ENCODE data around the gene PLEKHG4B.
A peak's percentile ranks its signal among the peaks of the same experiment; 100 is the strongest.
"Not testable (repeated sequence)": the region's sequence is repeated elsewhere in the genome, so short reads cannot be mapped to it uniquely, and the experiment has no call there.

PLEKHG4B gene

GRCh38 chr5:217494-218456, 125.8 kb downstream of the PLEKHG4B start, which contains the start of the genes CCDC127 and SDHA:
Gene CCDC127, minus strand, starts transcription at chr5:218153. Its CDS starts 1,304 bp downstream, at chr5:216849.
Gene SDHA, plus strand, starts transcription at chr5:218320. Its CDS starts 36 bp downstream, at chr5:218356.
- peaks cover 17% of the 10 kb centered on the region for H3K4me1 ChIP-seq (ENCODE audit: control insufficient read depth, insufficient read depth, low read length)
- peak within 1 kb of the TSS; percentile 97 for H3K9ac ChIP-seq (ENCODE audit: low read length)
- DNase-seq (ENCODE audit: low read depth), result peak; percentile 98
- H3K36me3 ChIP-seq (ENCODE audit: control insufficient read depth, insufficient read depth, low read length, severe bottlenecking); H3K27me3 ChIP-seq (replicated peaks; ENCODE audit: control insufficient read depth, insufficient read depth, low read length); H3K9me3 ChIP-seq (ENCODE audit: control insufficient read depth, low read length): not testable (repeated sequence)
- peak within 1 kb of the TSS; percentile 85 for H3K4me3 ChIP-seq (ENCODE audit: low read length)

- Histone ChIP-seq H3K36me3 (ENCODE audit: control insufficient read depth, insufficient read depth, low read length, severe bottlenecking) (peaks cover 7% of the 10 kb centered on the region), H3K9me3 (ENCODE audit: control insufficient read depth, low read length) (no peaks in the 10 kb centered on the region), H3K4me3 (ENCODE audit: low read length) (peak overlapping the region; percentile 85), H3K4me1 (ENCODE audit: control insufficient read depth, insufficient read depth, low read length) (peaks cover 26% of the 10 kb centered on the region), H3K27me3 (replicated peaks; ENCODE audit: control insufficient read depth, insufficient read depth, low read length) (no peaks in the 10 kb centered on the region), H3K9ac (ENCODE audit: low read length) (peak overlapping the region; percentile 97)
- peak; percentile 67 for DNase-seq (ENCODE audit: low read depth)
Observed at GRCh38 chr5:218457-219291, 126.7 kb downstream of the PLEKHG4B start.

GRCh38 chr5:219460-219863, 127.5 kb downstream of the PLEKHG4B start:
- peak overlapping the region; percentile 85 for H3K4me3 ChIP-seq (ENCODE audit: low read length)
- peak; percentile 60 for DNase-seq (ENCODE audit: low read depth)
- no peaks in the 10 kb centered on the region for H3K27me3 ChIP-seq (replicated peaks; ENCODE audit: control insufficient read depth, insufficient read depth, low read length)
- peaks cover 28% of the 10 kb centered on the region for H3K4me1 ChIP-seq (ENCODE audit: control insufficient read depth, insufficient read depth, low read length)
- peaks cover 8% of the 10 kb centered on the region for H3K36me3 ChIP-seq (ENCODE audit: control insufficient read depth, insufficient read depth, low read length, severe bottlenecking)
- no peaks in the 10 kb centered on the region for H3K9me3 ChIP-seq (ENCODE audit: control insufficient read depth, low read length)
- H3K9ac ChIP-seq (ENCODE audit: low read length), result peak overlapping the region; percentile 97

GRCh38 chr5:219991-220390, 128.0 kb downstream of the PLEKHG4B start:
- DNase-seq (ENCODE audit: low read depth), result peak; percentile 11
- peak overlapping the region; percentile 85 for H3K4me3 ChIP-seq (ENCODE audit: low read length)

GRCh38 chr5:222951-223715, 131.2 kb downstream of the PLEKHG4B start:
- peaks cover 25% of the 10 kb centered on the region for H3K4me1 ChIP-seq (ENCODE audit: control insufficient read depth, insufficient read depth, low read length)
- H3K9ac ChIP-seq (ENCODE audit: low read length); H3K27me3 ChIP-seq (replicated peaks; ENCODE audit: control insufficient read depth, insufficient read depth, low read length); H3K9me3 ChIP-seq (ENCODE audit: control insufficient read depth, low read length); H3K4me3 ChIP-seq (ENCODE audit: low read length): not testable (repeated sequence)
- peak; percentile 5 for DNase-seq (ENCODE audit: low read depth)
- H3K36me3 ChIP-seq (ENCODE audit: control insufficient read depth, insufficient read depth, low read length, severe bottlenecking), result peaks cover 42% of the 10 kb centered on the region

More at GRCh38 chr5:219991-220390, 128.0 kb downstream of the PLEKHG4B start:
- peaks cover 26% of the 10 kb centered on the region for H3K4me1 ChIP-seq (ENCODE audit: control insufficient read depth, insufficient read depth, low read length)
- no peaks in the 10 kb centered on the region for H3K9me3 ChIP-seq (ENCODE audit: control insufficient read depth, low read length)
- no peaks in the 10 kb centered on the region for H3K27me3 ChIP-seq (replicated peaks; ENCODE audit: control insufficient read depth, insufficient read depth, low read length)
- H3K36me3 ChIP-seq (ENCODE audit: control insufficient read depth, insufficient read depth, low read length, severe bottlenecking), result peaks cover 13% of the 10 kb centered on the region
- peak overlapping the region; percentile 97 for H3K9ac ChIP-seq (ENCODE audit: low read length)

GRCh38 chr5:223791-224190, 131.8 kb downstream of the PLEKHG4B start:
- Histone ChIP-seq H3K9ac (ENCODE audit: low read length) (no peak overlapping the region), H3K4me1 (ENCODE audit: control insufficient read depth, insufficient read depth, low read length) (peaks cover 25% of the 10 kb centered on the region), H3K36me3 (ENCODE audit: control insufficient read depth, insufficient read depth, low read length, severe bottlenecking) (peaks cover 48% of the 10 kb centered on the region), H3K9me3 (ENCODE audit: control insufficient read depth, low read length) (no peaks in the 10 kb centered on the region), H3K4me3 (ENCODE audit: low read length) (no peak overlapping the region), H3K27me3 (replicated peaks; ENCODE audit: control insufficient read depth, insufficient read depth, low read length) (no peaks in the 10 kb centered on the region)
- no peak for DNase-seq (ENCODE audit: low read depth)

- Histone ChIP-seq H3K9ac (ENCODE audit: low read length) (no peak overlapping the region), H3K27me3 (replicated peaks; ENCODE audit: control insufficient read depth, insufficient read depth, low read length) (no peaks in the 10 kb centered on the region), H3K36me3 (ENCODE audit: control insufficient read depth, insufficient read depth, low read length, severe bottlenecking) (peaks cover 64% of the 10 kb centered on the region), H3K4me1 (ENCODE audit: control insufficient read depth, insufficient read depth, low read length) (peaks cover 23% of the 10 kb centered on the region), H3K4me3 (ENCODE audit: low read length) (no peak overlapping the region), H3K9me3 (ENCODE audit: control insufficient read depth, low read length) (no peaks in the 10 kb centered on the region)
- no peak for DNase-seq (ENCODE audit: low read depth)
Observed at GRCh38 chr5:225334-225733, 133.4 kb downstream of the PLEKHG4B start.

- H3K9me3 ChIP-seq (ENCODE audit: control insufficient read depth, low read length); DNase-seq (ENCODE audit: low read depth); H3K4me3 ChIP-seq (ENCODE audit: low read length); H3K27me3 ChIP-seq (replicated peaks; ENCODE audit: control insufficient read depth, insufficient read depth, low read length); H3K9ac ChIP-seq (ENCODE audit: low read length): not testable (repeated sequence)
- peaks cover 82% of the 10 kb centered on the region for H3K36me3 ChIP-seq (ENCODE audit: control insufficient read depth, insufficient read depth, low read length, severe bottlenecking)
- H3K4me1 ChIP-seq (ENCODE audit: control insufficient read depth, insufficient read depth, low read length), result peaks cover 12% of the 10 kb centered on the region
Observed at GRCh38 chr5:227375-227774, 135.4 kb downstream of the PLEKHG4B start.

- no peaks in the 10 kb centered on the region for H3K9me3 ChIP-seq (ENCODE audit: control insufficient read depth, low read length)
- H3K9ac ChIP-seq (ENCODE audit: low read length), result no peak overlapping the region
- peaks cover 94% of the 10 kb centered on the region for H3K36me3 ChIP-seq (ENCODE audit: control insufficient read depth, insufficient read depth, low read length, severe bottlenecking)
- H3K4me1 ChIP-seq (ENCODE audit: control insufficient read depth, insufficient read depth, low read length), result no peaks in the 10 kb centered on the region
- DNase-seq (ENCODE audit: low read depth), result no peak
- H3K4me3 ChIP-seq (ENCODE audit: low read length), result no peak overlapping the region
- no peaks in the 10 kb centered on the region for H3K27me3 ChIP-seq (replicated peaks; ENCODE audit: control insufficient read depth, insufficient read depth, low read length)
Observed at GRCh38 chr5:228886-229285, 136.9 kb downstream of the PLEKHG4B start.

GRCh38 chr5:230711-231110, 138.7 kb downstream of the PLEKHG4B start:
- no peak overlapping the region for H3K4me3 ChIP-seq (ENCODE audit: low read length)
- no peaks in the 10 kb centered on the region for H3K9me3 ChIP-seq (ENCODE audit: control insufficient read depth, low read length)
- no peaks in the 10 kb centered on the region for H3K4me1 ChIP-seq (ENCODE audit: control insufficient read depth, insufficient read depth, low read length)
- no peak for DNase-seq (ENCODE audit: low read depth)
- H3K36me3 ChIP-seq (ENCODE audit: control insufficient read depth, insufficient read depth, low read length, severe bottlenecking), result peaks cover 92% of the 10 kb centered on the region
- no peaks in the 10 kb centered on the region for H3K27me3 ChIP-seq (replicated peaks; ENCODE audit: control insufficient read depth, insufficient read depth, low read length)
- no peak overlapping the region for H3K9ac ChIP-seq (ENCODE audit: low read length)

Measured in adipocyte (in vitro differentiated cells).